GM12891 (cell line): Measurements from ENCODE around the gene SRCIN1. TPM values are rescaled to one million over a fixed set of nuclear protein-coding genes. Genes with fewer than 3 reads are reported as not detected.
A peak's percentile ranks its signal among the peaks of the same experiment; 100 is the strongest.
"Not testable (repeated sequence)": the region's sequence is repeated elsewhere in the genome, so short reads cannot be mapped to it uniquely, and the experiment has no call there.

Experiments used
- DNase-seq: peaks from one replicate; pipeline ENCODE4 v3.0.0; 2011; ENCODE audit warnings: low spot score; ENCODE audit not compliant: insufficient read length
- FAIRE-seq: peaks from 2 replicates; lab custom pipeline; 2011; peaks lifted over from hg19 to GRCh38; lab: Jason Lieb, UNC
- PAX5 ChIP-seq: IDR thresholded peaks from 2 replicates; pipeline ENCODE4 v1.6.1; 2011; ENCODE audit warnings: low read length, moderate library complexity, mild to moderate bottlenecking; ENCODE audit not compliant: insufficient read depth, severe bottlenecking
- POLR2A ChIP-seq: IDR thresholded peaks from 2 replicates; pipeline ENCODE4 v1.6.1; 2011; ENCODE audit warnings: low read depth, low read length, control low read depth
- POLR2AphosphoS5 ChIP-seq: IDR thresholded peaks from 2 replicates; pipeline ENCODE4 v1.6.1; 2011; ENCODE audit warnings: low read depth, low read length, control low read depth
- POU2F2 ChIP-seq: IDR thresholded peaks from 2 replicates; pipeline ENCODE4 v1.6.1; 2011; ENCODE audit warnings: low read depth, mild to moderate bottlenecking, control low read depth, low read length, moderate library complexity
- SPI1 ChIP-seq: IDR thresholded peaks from 2 replicates; pipeline ENCODE4 v1.6.1; 2011; ENCODE audit warnings: low read depth, low read length, control low read depth
- TAF1 ChIP-seq: IDR thresholded peaks from 2 replicates; pipeline ENCODE4 v1.6.1; 2011; ENCODE audit warnings: low read depth, low read length, control low read depth
- polyA plus RNA-seq: library from polyadenylated mRNA; unstranded; fragments of >200 nt; gene quantifications from one replicate; pipeline ENCODE4 v1.2.1, GENCODE V29; 2012; ENCODE audit warnings: low read depth, missing spikeins, inconsistent platforms; ENCODE audit not compliant: missing spikeins

The SRCIN1 gene
- polyA plus RNA-seq = 0.24 TPM

- FAIRE-seq (no peak), DNase-seq (peak; percentile 67)
- no peak for TF ChIP-seq POLR2A
- TF ChIP-seq TAF1 = no peak
- TF ChIP-seq PAX5 = no peak
These were observed at the start of gene SRCIN1 for GRCh38 chr17:38605841-38606645. SRCIN1 (minus strand) TSS chr17:38605952; CDS start chr17:38605705, 247 bp downstream.

GRCh38 chr17:38654411-38655398 is 49.0 kb upstream of the SRCIN1 start:
- FAIRE-seq (no peak), DNase-seq (no peak)
- no peak for TF ChIP-seq SPI1
- TF ChIP-seq POLR2AphosphoS5 = no peak
- TF ChIP-seq POU2F2 = no peak
- no peak for TF ChIP-seq TAF1
- no peak for TF ChIP-seq POLR2A
- no peak for TF ChIP-seq PAX5

GRCh38 chr17:38653679-38654078 is 47.9 kb upstream of the SRCIN1 start:
- no peak for DNase-seq
- FAIRE-seq = no peak
- TF ChIP-seq SPI1 (no peak), POLR2A (no peak), TAF1 (no peak), PAX5 (no peak), POLR2AphosphoS5 (no peak), POU2F2 (no peak)

GRCh38 chr17:38653230-38653629 is 47.5 kb upstream of the SRCIN1 start:
- no peak for TF ChIP-seq POLR2AphosphoS5
- no peak for TF ChIP-seq SPI1
- TF ChIP-seq POU2F2 = peak; percentile 27; the same call in 1 of the 2 replicates
- no peak for FAIRE-seq
- no peak for DNase-seq

- DNase-seq, FAIRE-seq: not testable (repeated sequence)
These were observed 45.0 kb upstream of the SRCIN1 start for GRCh38 chr17:38650653-38651173.

- FAIRE-seq (no peak), DNase-seq (no peak)
- TF ChIP-seq PAX5 = no peak
- no peak for TF ChIP-seq POU2F2
- TF ChIP-seq POLR2A = no peak
- TF ChIP-seq TAF1 = no peak
- no peak for TF ChIP-seq SPI1
- no peak for TF ChIP-seq POLR2AphosphoS5
These were observed 32.2 kb upstream of the SRCIN1 start for GRCh38 chr17:38637951-38638350.

- no peak for TF ChIP-seq POLR2AphosphoS5
- no peak for TF ChIP-seq POU2F2
- TF ChIP-seq TAF1 = no peak
- TF ChIP-seq POLR2A = no peak
- TF ChIP-seq SPI1 = no peak
- no peak for TF ChIP-seq PAX5
- no peak for FAIRE-seq
- no peak for DNase-seq
These were observed 30.3 kb upstream of the SRCIN1 start for GRCh38 chr17:38636054-38636453.

- DNase-seq (no peak), FAIRE-seq (no peak)
- no peak for TF ChIP-seq SPI1
These were observed 26.6 kb upstream of the SRCIN1 start for GRCh38 chr17:38632334-38632733.

- DNase-seq (no peak), FAIRE-seq (no peak)
- TF ChIP-seq POLR2AphosphoS5 (no peak), POU2F2 (no peak), POLR2A (no peak), PAX5 (no peak), SPI1 (no peak), TAF1 (no peak)
These were observed 22.7 kb upstream of the SRCIN1 start for GRCh38 chr17:38628441-38628840.

- DNase-seq (no peak), FAIRE-seq (no peak)
- no peak for TF ChIP-seq PAX5
- no peak for TF ChIP-seq POU2F2
- no peak for TF ChIP-seq TAF1
- TF ChIP-seq POLR2A = no peak
These were observed 22.2 kb upstream of the SRCIN1 start for GRCh38 chr17:38627957-38628356.

- DNase-seq, FAIRE-seq: not testable (repeated sequence)
These were observed 21.0 kb upstream of the SRCIN1 start for GRCh38 chr17:38626606-38627226.
